Measurements from ENCODE around the gene VTCN1.

The VTCN1 gene

GRCh38 chr1:117174851-117175250, 35.9 kb downstream of the VTCN1 start:
- Histone ChIP-seq H3K27me3 (ENCODE audit: control insufficient read depth, insufficient read depth, low read length) (no peaks in the 10 kb centered on the region), H2AFZ (no peak overlapping the region), H3K27ac (no peak overlapping the region), H3K79me2 (no peaks in the 10 kb centered on the region), H3K9me3 (ENCODE audit: control insufficient read depth, low read length) (no peaks in the 10 kb centered on the region), H3K4me3 (ENCODE audit: low read depth, low read length) (no peak overlapping the region), H3K4me2 (ENCODE audit: low read length) (no peak overlapping the region), H3K9ac (no peak overlapping the region), H3K4me1 (no peaks in the 10 kb centered on the region), H3K36me3 (ENCODE audit: control insufficient read depth, insufficient read depth, low read length) (no peaks in the 10 kb centered on the region)
- no peak for TF ChIP-seq CTCF (IDR thresholded peaks at IDR 0.05)

- H3K9me3 ChIP-seq (ENCODE audit: control insufficient read depth, low read length) = no peaks in the 10 kb centered on the region
- no peaks in the 10 kb centered on the region for H3K36me3 ChIP-seq (ENCODE audit: control insufficient read depth, insufficient read depth, low read length)
- H3K4me1 ChIP-seq = no peaks in the 10 kb centered on the region
- no peak overlapping the region for H3K4me2 ChIP-seq (ENCODE audit: low read length)
- H3K79me2 ChIP-seq = no peaks in the 10 kb centered on the region
- H2AFZ ChIP-seq = no peak overlapping the region
- H3K4me3 ChIP-seq (ENCODE audit: low read depth, low read length) = no peak overlapping the region
- H3K27me3 ChIP-seq (ENCODE audit: control insufficient read depth, insufficient read depth, low read length) = no peaks in the 10 kb centered on the region
- no peak for TF ChIP-seq CTCF (IDR thresholded peaks at IDR 0.05)
- no peak overlapping the region for H3K9ac ChIP-seq
- H3K27ac ChIP-seq = no peak overlapping the region
These were observed 37.0 kb downstream of the VTCN1 start for GRCh38 chr1:117173691-117174090.

GRCh38 chr1:117173006-117173405, 37.7 kb downstream of the VTCN1 start:
- Histone ChIP-seq H3K79me2 (no peaks in the 10 kb centered on the region), H3K27ac (no peak overlapping the region), H3K4me2 (ENCODE audit: low read length) (no peak overlapping the region), H3K9ac (no peak overlapping the region), H3K27me3 (ENCODE audit: control insufficient read depth, insufficient read depth, low read length) (no peaks in the 10 kb centered on the region), H3K9me3 (ENCODE audit: control insufficient read depth, low read length) (no peaks in the 10 kb centered on the region), H3K36me3 (ENCODE audit: control insufficient read depth, insufficient read depth, low read length) (no peaks in the 10 kb centered on the region), H2AFZ (no peak overlapping the region), H3K4me1 (no peaks in the 10 kb centered on the region), H3K4me3 (ENCODE audit: low read depth, low read length) (no peak overlapping the region)
- TF ChIP-seq CTCF (IDR thresholded peaks at IDR 0.05) = no peak

- Histone ChIP-seq H3K4me1 (no peaks in the 10 kb centered on the region), H3K9me3 (ENCODE audit: control insufficient read depth, low read length) (no peaks in the 10 kb centered on the region), H3K4me3 (ENCODE audit: low read depth, low read length) (no peak overlapping the region), H3K36me3 (ENCODE audit: control insufficient read depth, insufficient read depth, low read length) (no peaks in the 10 kb centered on the region), H3K27me3 (ENCODE audit: control insufficient read depth, insufficient read depth, low read length) (no peaks in the 10 kb centered on the region), H3K79me2 (no peaks in the 10 kb centered on the region), H3K9ac (no peak overlapping the region), H3K27ac (no peak overlapping the region), H3K4me2 (ENCODE audit: low read length) (no peak overlapping the region), H2AFZ (no peak overlapping the region)
- no peak for TF ChIP-seq CTCF (IDR thresholded peaks at IDR 0.05)
These were observed 38.7 kb downstream of the VTCN1 start for GRCh38 chr1:117171900-117172511.

GRCh38 chr1:117169871-117170596, 40.7 kb downstream of the VTCN1 start:
- Histone ChIP-seq H3K4me1 (no peaks in the 10 kb centered on the region), H3K79me2 (no peaks in the 10 kb centered on the region), H3K4me3 (ENCODE audit: low read depth, low read length) (no peak overlapping the region), H2AFZ (no peak overlapping the region), H3K27ac (no peak overlapping the region), H3K27me3 (ENCODE audit: control insufficient read depth, insufficient read depth, low read length) (no peaks in the 10 kb centered on the region), H3K9me3 (ENCODE audit: control insufficient read depth, low read length) (no peaks in the 10 kb centered on the region), H3K9ac (no peak overlapping the region), H3K4me2 (ENCODE audit: low read length) (no peak overlapping the region), H3K36me3 (ENCODE audit: control insufficient read depth, insufficient read depth, low read length) (no peaks in the 10 kb centered on the region)
- TF ChIP-seq CTCF (IDR thresholded peaks at IDR 0.05) = no peak
